Gastroesophageal sphincter (tissue), 3 donors: ENCODE results near the gene EHHADH.

ENCODE experiments used
- EP300 ChIP-seq: sonication (generic); formaldehyde crosslinking; IDR thresholded peaks from one replicate; pipeline ENCODE4 v1.6.1; 2017; ENCODE audit warnings: antibody characterized with exemption, mild to moderate bottlenecking
- POLR2A ChIP-seq, 2 donors: fragments of 450-650 bp; IDR thresholded peaks; one replicate each; pipeline ENCODE4 v1.6.1; 2017; ENCODE audit warnings: antibody characterized with exemption in 2 of 2, mild to moderate bottlenecking in 2 of 2, moderate library complexity in 1 of 2
- POLR2AphosphoS5 ChIP-seq: sonication (generic); formaldehyde crosslinking; IDR thresholded peaks from one replicate; pipeline ENCODE4 v1.6.1; 2017; ENCODE audit warnings: antibody characterized with exemption
- TF ChIP-seq, protein P1 (sequence below), 4 experiments: fragments of 200-600 bp in 2 of 4; fragments of 450-650 bp in 2 of 4; sonication (generic) in 1 of 4; IDR thresholded peaks; one replicate each; pipeline ENCODE4 v1.5.1; 2017 to 2019; ENCODE audit warnings: antibody characterized with exemption in 4 of 4, mild to moderate bottlenecking in 2 of 4, moderate library complexity in 2 of 4

DNA sequence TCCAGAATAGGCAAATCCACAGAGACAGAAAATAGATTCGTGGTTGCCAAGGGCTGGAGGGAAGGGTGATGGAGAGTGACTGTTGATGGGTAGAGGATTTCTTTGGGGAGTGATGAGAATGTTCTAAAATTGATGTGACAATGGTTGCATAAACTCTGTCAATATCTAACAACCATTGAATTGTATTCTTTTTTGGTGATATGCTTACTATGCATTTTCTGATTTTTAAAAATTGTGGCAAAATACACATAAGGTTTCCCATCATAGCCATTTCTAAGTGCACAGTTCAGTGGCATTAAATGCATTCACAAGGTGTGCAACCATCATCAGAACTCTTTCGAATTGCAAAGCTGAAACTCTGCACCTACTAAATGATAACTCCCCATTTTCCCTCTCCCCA, 56.8 kb downstream of the EHHADH start:
- no peak for TF ChIP-seq POLR2A (IDR thresholded peaks at IDR 0.05)
- TF ChIP-seq, protein P1, sequence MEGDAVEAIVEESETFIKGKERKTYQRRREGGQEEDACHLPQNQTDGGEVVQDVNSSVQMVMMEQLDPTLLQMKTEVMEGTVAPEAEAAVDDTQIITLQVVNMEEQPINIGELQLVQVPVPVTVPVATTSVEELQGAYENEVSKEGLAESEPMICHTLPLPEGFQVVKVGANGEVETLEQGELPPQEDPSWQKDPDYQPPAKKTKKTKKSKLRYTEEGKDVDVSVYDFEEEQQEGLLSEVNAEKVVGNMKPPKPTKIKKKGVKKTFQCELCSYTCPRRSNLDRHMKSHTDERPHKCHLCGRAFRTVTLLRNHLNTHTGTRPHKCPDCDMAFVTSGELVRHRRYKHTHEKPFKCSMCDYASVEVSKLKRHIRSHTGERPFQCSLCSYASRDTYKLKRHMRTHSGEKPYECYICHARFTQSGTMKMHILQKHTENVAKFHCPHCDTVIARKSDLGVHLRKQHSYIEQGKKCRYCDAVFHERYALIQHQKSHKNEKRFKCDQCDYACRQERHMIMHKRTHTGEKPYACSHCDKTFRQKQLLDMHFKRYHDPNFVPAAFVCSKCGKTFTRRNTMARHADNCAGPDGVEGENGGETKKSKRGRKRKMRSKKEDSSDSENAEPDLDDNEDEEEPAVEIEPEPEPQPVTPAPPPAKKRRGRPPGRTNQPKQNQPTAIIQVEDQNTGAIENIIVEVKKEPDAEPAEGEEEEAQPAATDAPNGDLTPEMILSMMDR (IDR thresholded peaks at IDR 0.05), result no peak
- no peak for TF ChIP-seq POLR2AphosphoS5
- TF ChIP-seq EP300, result no peak
